Measurements from ENCODE around the gene SAMMSON. TPM values are rescaled to one million over a fixed set of nuclear protein-coding genes. Genes with fewer than 3 reads are reported as not detected.

SAMMSON gene
- total RNA-seq (2014; rRNA removed; shearing (Covaris generic)): not detected in 2 replicates
- polyA plus RNA-seq (2016; fragmentation: Nextera tagmentation; extraction: Ambion mirVana): not detected in 2 replicates
- long read RNA-seq, partial matches to known transcripts: 0 of 1 reads
- long read RNA-seq, other reads (novel, unspliced or antisense): 1 of 1 reads

GRCh38 chr3:69999140-70000027, at the start of gene SAMMSON:
TSS of gene SAMMSON (plus strand) at chr3:69999733.
- Mint-ChIP-seq H3K4me1 (peaks cover 26% of the 10 kb centered on the region), H3K27ac (no peak within 1 kb of the TSS), H3K4me3 (no peak within 1 kb of the TSS), H3K27me3 (ENCODE audit: insufficient read depth, low read depth, poor library complexity) (peaks cover 4% of the 10 kb centered on the region), H3K9me3 (no peaks in the 10 kb centered on the region), H3K36me3 (ENCODE audit: low read depth) (no peaks in the 10 kb centered on the region)
- H3F3A ChIP-seq (replicated peaks; ENCODE audit: low read depth): no peaks in the 10 kb centered on the region
- TF ChIP-seq STAT1 (IDR thresholded peaks at IDR 0.05; ENCODE audit: unreplicated experiment): no peak
- no peak for TF ChIP-seq EZH2phosphoT487 (IDR thresholded peaks at IDR 0.05; ENCODE audit: unreplicated experiment)
- TF ChIP-seq ZNF114 (CRISPR knock-in tag; IDR thresholded peaks at IDR 0.05): 0 out of 2 replicates have a peak, but pooled peaks have one; percentile 46
- H3K4me2 ChIP-seq: no peak within 1 kb of the TSS
- no peaks in the 10 kb centered on the region for H3K36me3 ChIP-seq (ENCODE audit: insufficient read depth)
- no peak within 1 kb of the TSS for H3K4me3 ChIP-seq
- H3K4me1 ChIP-seq (ENCODE audit: insufficient read depth): 0 out of 2 replicates have a peak, but pooled peaks cover 3% of the 10 kb centered on the region
- H3K27me3 ChIP-seq (ENCODE audit: insufficient read depth): no peaks in the 10 kb centered on the region
- H2AFZ ChIP-seq: peak within 1 kb of the TSS; percentile 57
- H3K79me2 ChIP-seq (replicated peaks; ENCODE audit: insufficient read depth): no peaks in the 10 kb centered on the region
- no peaks in the 10 kb centered on the region for H3K9me2 ChIP-seq (ENCODE audit: insufficient read depth)
- ATAC-seq (peak; percentile 83), DNase-seq (ENCODE audit: low spot score) (peak; percentile 60)
- H3K27ac ChIP-seq (ENCODE audit: low read depth): no peak within 1 kb of the TSS
- no peaks in the 10 kb centered on the region for H4K20me1 ChIP-seq (replicated peaks; ENCODE audit: insufficient read depth)

- Mint-ChIP-seq H3K4me3 (no peak overlapping the region), H3K9me3 (no peaks in the 10 kb centered on the region), H3K36me3 (ENCODE audit: low read depth) (no peaks in the 10 kb centered on the region), H3K4me1 (peaks cover 10% of the 10 kb centered on the region), H3K27me3 (ENCODE audit: insufficient read depth, low read depth, poor library complexity) (no peaks in the 10 kb centered on the region), H3K27ac (no peak overlapping the region)
- no peaks in the 10 kb centered on the region for H4K20me1 ChIP-seq (replicated peaks; ENCODE audit: insufficient read depth)
- no peaks in the 10 kb centered on the region for H3K27me3 ChIP-seq (ENCODE audit: insufficient read depth)
- peaks cover 3% of the 10 kb centered on the region; the same call in 1 of the 2 replicates for H3K4me1 ChIP-seq (ENCODE audit: insufficient read depth)
- no peaks in the 10 kb centered on the region for H3K36me3 ChIP-seq (ENCODE audit: insufficient read depth)
- H2AFZ ChIP-seq: no peak overlapping the region
- no peak overlapping the region for H3K4me3 ChIP-seq
- H3K79me2 ChIP-seq (replicated peaks; ENCODE audit: insufficient read depth): no peaks in the 10 kb centered on the region
- ATAC-seq (no peak), DNase-seq (ENCODE audit: low spot score) (no peak)
- H3K4me2 ChIP-seq: no peak overlapping the region
- no peaks in the 10 kb centered on the region for H3F3A ChIP-seq (replicated peaks; ENCODE audit: low read depth)
- no peak overlapping the region for H3K27ac ChIP-seq (ENCODE audit: low read depth)
- H3K9me2 ChIP-seq (ENCODE audit: insufficient read depth): no peaks in the 10 kb centered on the region
- TF ChIP-seq CTCF (conservative IDR thresholded peaks at IDR 0.05; ENCODE audit: low read depth in 2 of 2) (no peak), POLR2AphosphoS5 (IDR thresholded peaks at IDR 0.05; ENCODE audit: low read depth) (no peak), CREB1 (CRISPR knock-in tag; IDR thresholded peaks at IDR 0.05; ENCODE audit: low read depth) (no peak), NANOG (IDR thresholded peaks at IDR 0.05; ENCODE audit: borderline replicate concordance) (no peak), EZH2 (IDR thresholded peaks at IDR 0.05; ENCODE audit: low read depth, unreplicated experiment) (no peak), REST (IDR thresholded peaks at IDR 0.05; ENCODE audit: unreplicated experiment) (no peak), EZH2phosphoT487 (IDR thresholded peaks at IDR 0.05; ENCODE audit: unreplicated experiment) (no peak), STAT1 (IDR thresholded peaks at IDR 0.05; ENCODE audit: unreplicated experiment) (no peak)
These were observed 47.9 kb upstream of the SAMMSON start for GRCh38 chr3:69951616-69952015.

All from GM23338 (cell line).